Measurements from ENCODE around the gene C11orf68.

The C11orf68 gene

DNA sequence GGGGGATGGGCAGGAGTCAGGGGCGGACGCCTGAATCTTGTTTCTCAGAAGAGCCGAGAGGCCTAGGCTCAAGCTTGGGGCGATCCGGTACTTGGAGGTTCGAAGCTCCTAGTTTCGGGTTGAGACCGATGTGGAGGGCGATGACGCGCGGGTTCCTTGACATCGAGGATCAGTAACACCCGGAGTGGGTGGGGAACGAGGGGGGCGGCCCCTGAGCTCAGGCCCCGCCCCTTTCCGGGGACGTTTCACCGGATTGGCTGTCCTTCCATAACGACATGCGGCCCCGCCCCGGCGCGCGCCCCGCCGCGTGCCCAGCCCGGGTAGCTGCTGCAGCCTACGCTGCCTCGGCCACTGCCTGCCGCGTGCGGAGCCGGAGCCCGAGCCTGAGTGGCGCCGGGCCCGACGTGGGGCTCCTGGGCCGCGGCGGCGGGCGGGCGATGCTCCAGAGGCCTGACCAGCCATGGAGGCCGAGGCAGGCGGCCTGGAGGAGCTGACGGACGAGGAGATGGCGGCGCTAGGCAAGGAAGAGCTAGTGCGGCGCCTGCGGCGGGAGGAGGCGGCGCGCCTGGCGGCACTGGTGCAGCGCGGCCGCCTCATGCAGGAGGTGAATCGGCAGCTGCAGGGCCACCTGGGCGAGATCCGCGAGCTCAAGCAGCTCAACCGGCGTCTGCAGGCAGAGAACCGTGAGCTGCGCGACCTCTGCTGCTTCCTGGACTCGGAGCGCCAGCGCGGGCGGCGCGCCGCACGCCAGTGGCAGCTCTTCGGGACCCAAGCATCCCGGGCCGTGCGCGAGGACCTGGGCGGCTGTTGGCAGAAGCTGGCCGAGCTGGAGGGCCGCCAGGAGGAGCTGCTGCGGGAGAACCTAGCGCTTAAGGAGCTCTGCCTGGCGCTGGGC lies 28.3 kb downstream of the C11orf68 start, which contains the start of gene CCDC85B:
Gene CCDC85B, plus strand, starts transcription at position 350 of the 895 bp plus-strand sequence. Its CDS starts 111 bp downstream, at position 461.
- peak; percentile 98 for DNase-seq (ENCODE audit: low read depth)

DNA sequence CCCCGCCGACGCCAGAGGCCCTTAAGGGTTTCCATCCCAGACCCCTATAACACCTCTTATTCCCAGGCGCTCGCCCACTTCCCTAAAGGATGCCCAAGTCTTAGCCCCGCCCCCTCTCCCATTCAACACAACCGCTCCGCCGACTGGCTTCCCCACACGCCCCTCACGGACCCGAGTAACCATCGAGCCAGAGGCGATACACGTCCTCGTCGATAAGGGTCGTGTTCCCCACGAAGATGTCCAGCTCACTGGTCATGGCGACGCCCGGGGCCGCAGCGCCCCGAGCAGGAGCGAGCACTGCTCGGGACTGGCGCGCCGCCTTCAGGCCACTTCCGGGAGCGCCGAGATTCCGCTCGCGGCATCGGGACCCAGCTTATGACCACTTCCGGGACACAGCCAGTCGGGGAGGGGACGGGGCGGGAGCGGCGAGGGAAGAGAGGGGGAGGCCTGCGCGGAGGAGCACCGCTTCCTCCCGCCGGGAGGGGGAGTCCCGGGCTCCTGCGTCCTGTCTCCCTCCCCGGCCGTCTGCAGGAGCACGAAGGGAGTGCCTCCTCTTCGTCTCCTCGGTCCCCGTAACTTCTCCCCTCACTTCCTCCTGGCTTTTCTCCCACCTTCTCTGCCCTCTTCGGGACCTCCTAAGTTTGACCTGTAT lies 30.6 kb downstream of the C11orf68 start, which contains the start of gene FIBP:
Gene FIBP, minus strand, starts transcription at position 309 of the 652 bp plus-strand sequence. Its CDS starts 53 bp downstream, at position 256.
- peak; percentile 94 for DNase-seq (ENCODE audit: low read depth)

GRCh38 chr11:65887723-65888162 lies 31.1 kb downstream of the C11orf68 start:
- DNase-seq (ENCODE audit: low read depth): no peak

GRCh38 chr11:65886826-65887722 lies 31.8 kb downstream of the C11orf68 start:
- no peak for DNase-seq (ENCODE audit: low read depth)

- no peak for DNase-seq (ENCODE audit: low read depth)
These were observed 32.9 kb downstream of the C11orf68 start for GRCh38 chr11:65885808-65886536.

DNA sequence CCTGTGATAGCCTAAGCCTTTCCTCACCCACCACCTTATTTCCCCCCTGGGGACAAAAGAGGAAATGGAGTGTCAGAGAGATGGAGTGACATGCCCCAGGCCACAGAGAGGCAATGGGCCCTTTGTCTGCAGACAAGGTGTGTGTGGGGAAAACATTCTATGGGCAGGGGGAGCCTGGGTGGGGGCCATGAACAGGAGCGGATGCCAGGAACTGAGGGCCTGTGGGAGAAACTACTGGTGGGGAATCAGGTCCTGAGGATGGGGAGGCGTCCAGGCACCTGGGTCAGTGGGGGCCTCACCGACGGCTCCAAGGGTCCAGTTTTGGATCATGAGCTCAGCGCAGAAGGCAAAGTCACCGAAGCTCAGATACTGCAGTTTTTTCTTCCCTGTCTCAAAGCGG lies 33.6 kb downstream of the C11orf68 start:
- no peak for DNase-seq (ENCODE audit: low read depth)

DNA sequence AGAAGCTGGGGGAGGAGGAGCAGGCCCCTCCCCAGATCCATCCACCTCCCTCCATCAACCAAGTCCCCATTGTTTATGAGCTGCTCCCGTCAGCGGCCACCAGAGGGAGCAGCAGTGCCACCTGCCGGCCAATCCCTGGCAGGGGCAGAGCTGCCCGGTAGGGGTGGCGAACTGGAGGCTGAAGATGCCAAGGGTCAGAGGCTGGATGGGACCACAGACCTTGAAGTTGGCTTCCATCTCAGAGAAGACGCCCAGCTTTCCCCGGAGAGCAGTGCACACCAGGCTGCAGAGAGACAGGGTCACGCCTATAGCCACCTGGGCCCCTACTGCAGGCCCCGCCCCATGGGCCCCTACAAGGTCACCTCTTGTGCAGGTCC lies 34.2 kb downstream of the C11orf68 start:
- DNase-seq (ENCODE audit: low read depth): peak; percentile 75

DNA sequence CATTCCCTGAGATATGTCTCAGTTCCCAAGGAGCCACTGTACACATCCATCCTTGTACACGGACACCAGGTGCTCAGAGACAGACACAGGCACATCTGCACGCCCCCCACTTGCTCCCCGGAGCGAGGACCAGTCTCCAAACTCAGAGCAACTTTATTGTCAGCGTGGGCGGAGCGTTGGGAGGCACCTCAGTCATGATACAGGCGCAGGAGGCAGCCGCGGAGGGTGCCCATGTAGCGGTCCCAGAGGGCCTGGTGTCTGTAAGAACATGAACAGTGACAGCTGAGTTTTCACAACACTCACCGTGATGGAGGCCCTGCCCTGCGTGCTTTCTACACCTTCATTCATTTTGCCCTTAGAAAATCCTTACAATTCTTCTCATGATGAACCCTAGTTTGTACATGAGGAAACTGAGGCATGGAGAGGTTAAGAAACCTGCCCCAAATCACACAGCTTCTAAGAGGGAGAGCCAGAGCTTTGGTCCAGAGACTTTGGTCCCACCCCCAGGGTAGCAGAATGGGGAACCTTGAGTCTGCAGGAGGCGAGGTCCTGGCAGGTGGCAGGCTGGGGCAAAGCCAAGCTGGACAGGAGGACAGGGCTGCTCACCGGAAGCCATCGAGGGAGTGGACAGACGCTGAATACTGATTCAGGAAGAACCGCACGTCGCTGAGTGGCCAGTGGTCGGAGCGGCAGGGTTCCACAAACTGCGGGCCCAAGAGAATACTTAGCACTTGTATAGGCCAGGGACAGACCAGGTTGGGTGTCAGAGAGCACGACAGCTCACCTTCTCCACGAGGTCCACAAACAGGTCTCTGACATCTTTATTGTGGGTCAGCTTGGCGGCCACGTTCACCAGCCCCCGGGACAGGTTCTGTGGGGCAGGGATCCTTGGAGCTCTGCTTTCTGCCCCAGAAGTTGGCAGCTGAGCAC lies 34.8 kb downstream of the C11orf68 start:
- no peak for DNase-seq (ENCODE audit: low read depth)

DNA sequence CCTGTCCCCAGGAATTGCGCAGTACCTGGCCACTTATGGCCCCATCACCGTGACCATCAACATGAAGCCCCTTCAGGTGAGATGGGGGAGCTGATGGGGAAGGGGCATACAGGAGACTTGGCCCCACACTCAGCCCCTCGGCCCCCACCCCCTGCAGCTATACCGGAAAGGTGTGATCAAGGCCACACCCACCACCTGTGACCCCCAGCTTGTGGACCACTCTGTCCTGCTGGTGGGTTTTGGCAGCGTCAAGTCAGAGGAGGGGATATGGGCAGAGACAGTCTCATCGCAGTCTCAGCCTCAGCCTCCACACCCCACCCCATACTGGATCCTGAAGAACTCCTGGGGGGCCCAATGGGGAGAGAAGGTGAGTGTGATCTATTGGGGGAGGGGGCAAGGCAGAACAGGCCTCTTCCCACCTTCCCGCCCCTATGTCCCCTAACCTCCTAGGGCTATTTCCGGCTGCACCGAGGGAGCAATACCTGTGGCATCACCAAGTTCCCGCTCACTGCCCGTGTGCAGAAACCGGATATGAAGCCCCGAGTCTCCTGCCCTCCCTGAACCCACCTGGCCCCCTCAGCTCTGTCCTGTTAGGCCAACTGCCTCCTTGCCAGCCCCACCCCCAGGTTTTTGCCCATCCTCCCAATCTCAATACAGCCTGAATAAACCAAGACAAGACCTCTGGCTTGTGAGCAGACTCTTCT lies 35.7 kb downstream of the C11orf68 start:
- no peak for DNase-seq (ENCODE audit: low read depth)

GRCh38 chr11:65882120-65883057 lies 36.5 kb downstream of the C11orf68 start:
- no peak for DNase-seq (ENCODE audit: low read depth)

DNA sequence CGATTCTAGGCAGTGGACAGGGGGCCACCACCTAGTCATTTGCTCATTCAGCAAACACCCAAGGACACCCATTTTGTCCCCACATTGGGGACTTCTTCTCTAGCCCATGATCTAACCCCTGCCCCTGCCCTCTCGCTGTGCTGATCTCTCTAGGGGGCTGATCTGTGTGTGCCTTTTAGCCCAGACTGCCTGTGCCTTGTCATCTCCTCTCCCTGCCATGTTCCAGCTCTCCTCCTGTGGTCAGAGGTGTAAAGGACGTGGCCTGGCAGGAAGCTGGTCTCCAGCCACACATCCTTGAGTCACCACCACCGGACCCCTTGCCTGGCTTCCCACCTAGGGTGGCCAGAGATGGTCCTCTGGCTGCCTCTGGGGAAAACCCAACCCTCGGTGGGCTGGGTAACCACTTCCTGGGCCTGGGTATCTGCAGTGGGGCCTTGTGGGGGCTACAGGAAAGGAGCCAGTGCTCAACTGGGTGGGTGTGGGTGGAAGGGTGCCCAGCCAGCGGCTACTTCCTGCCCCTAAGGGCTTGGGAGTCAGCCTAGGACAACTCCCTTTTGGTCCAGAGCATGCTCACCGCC lies 37.9 kb downstream of the C11orf68 start:
- DNase-seq (ENCODE audit: low read depth): no peak

DNA sequence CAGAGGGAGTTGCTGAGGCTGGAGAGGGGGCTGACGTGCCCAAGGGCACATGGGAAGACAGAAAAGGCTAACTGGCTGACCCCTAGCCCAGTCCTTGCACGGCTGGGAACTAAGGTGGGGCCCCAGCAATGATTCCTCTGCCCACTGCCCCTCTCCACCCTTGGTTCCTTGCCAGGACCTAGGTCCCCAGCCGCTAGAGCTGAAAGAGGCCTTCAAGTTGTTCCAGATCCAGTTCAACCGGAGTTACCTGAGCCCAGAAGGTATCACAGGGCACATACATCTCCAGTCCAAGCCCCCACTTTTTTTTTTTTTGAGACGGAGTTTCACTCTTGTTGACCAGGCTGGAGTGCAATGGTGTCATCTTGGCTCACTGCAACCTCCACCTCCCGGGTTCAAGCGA lies 38.8 kb downstream of the C11orf68 start:
- DNase-seq (ENCODE audit: low read depth): no peak

GRCh38 chr11:65879617-65880016 lies 39.2 kb downstream of the C11orf68 start, which contains the start of gene CTSW:
Gene CTSW, plus strand, starts transcription at chr11:65879837. Its CDS starts 18 bp downstream, at chr11:65879855.
- no peak for DNase-seq (ENCODE audit: low read depth)

- peak; percentile 93 for DNase-seq (ENCODE audit: low read depth)
These were observed 45.3 kb downstream of the C11orf68 start for GRCh38 chr11:65873318-65874156.

DNA sequence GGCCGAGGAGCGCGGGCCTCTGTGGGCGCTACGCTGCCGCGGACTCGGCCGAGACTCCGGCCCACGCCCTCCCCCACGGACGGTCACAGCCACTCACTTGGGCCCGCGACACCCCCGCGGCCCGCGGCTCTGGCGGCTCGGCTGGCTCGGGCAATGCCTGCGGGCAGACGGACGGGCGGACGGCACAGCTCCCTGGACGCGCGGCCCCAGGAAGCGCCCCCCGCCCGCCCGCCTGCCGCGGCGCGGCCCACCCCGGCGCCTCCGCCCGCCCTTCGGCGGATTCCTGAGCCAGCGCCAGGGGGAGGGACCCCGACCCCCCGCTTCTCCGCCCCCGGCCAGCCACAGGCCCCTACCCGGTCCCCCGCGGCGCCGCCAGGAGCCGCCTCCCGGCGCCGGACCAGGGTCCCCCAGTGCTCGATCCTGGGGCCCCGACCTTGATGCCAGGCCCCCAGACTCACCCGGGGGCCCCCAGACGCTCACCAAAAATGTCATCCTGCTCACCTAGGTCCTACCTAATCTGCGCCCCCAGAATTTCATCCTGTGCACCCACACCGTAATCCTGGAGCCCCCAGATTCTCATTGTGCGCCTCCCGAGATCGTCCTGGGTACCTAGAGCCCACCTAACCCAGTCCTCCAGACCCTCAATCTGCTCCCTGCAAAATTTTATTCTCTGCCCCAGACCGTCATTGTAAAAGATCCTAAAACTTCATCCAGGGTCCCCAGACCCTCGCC lies 46.1 kb downstream of the C11orf68 start, which contains the start of gene EFEMP2:
Gene EFEMP2, minus strand, starts transcription at position 215 of the 732 bp plus-strand sequence. CDS start 446 bp downstream, outside the sequence.
- DNase-seq (ENCODE audit: low read depth): no peak

All from T follicular helper cell (primary cell).